Esophagus muscularis mucosa (tissue), 4 donors: Measurements from ENCODE around the gene MBD3. TPM values are rescaled to one million over a fixed set of nuclear protein-coding genes. Genes with fewer than 3 reads are reported as not detected.

ENCODE experiments used
- DNase-seq: peaks from one replicate; pipeline ENCODE4 v3.0.0-alpha.2; 2017; ENCODE audit errors: extremely low spot score
- H3K27ac ChIP-seq, 4 donors: fragments of 200-600 bp; sonication (generic); replicated peaks in 1 of 4; 1 replicate in 3 of 4; 2 replicates in 1 of 4; pipeline ENCODE4 v1.5.1; 2016 to 2019; ENCODE audit warnings: mild to moderate bottlenecking in 1 of 4
- H3K27me3 ChIP-seq, 4 donors: fragments of 200-600 bp; sonication (generic); one replicate each; pipeline versions ENCODE4 v1.5.1 to v1.6.0; 2016 to 2019
- H3K36me3 ChIP-seq, 4 donors: fragments of 200-600 bp; sonication (generic); one replicate each; pipeline ENCODE4 v1.5.1; 2016 to 2019
- H3K4me1 ChIP-seq, 4 donors: fragments of 200-600 bp; sonication (generic); one replicate each; pipeline ENCODE4 v1.5.1; 2016 to 2019
- H3K4me3 ChIP-seq, 4 donors: fragments of 200-600 bp; sonication (generic); 1 replicate in 2 of 4; 2 replicates in 2 of 4; pipeline ENCODE4 v1.5.1; 2016 to 2019; ENCODE audit warnings: mild to moderate bottlenecking in 4 of 4, moderate library complexity in 1 of 4
- H3K9me3 ChIP-seq, 4 donors: fragments of 200-600 bp; sonication (generic); 1 replicate in 3 of 4; 2 replicates in 1 of 4; pipeline ENCODE4 v1.5.1; 2016 to 2019
- CTCF ChIP-seq, 3 experiments: fragments of 200-600 bp in 2 of 3; fragments of 450-650 bp in 1 of 3; sonication (generic) in 2 of 3; IDR thresholded peaks; one replicate each; pipeline ENCODE4 v1.5.1; 2017 to 2019; ENCODE audit warnings: antibody characterized with exemption in 3 of 3, mild to moderate bottlenecking in 2 of 3, moderate library complexity in 1 of 3
- EP300 ChIP-seq: sonication (generic); formaldehyde crosslinking; IDR thresholded peaks from one replicate; pipeline ENCODE4 v1.6.1; 2017; ENCODE audit warnings: antibody characterized with exemption
- POLR2A ChIP-seq: fragments of 450-650 bp; IDR thresholded peaks from one replicate; pipeline ENCODE4 v1.6.1; 2017; ENCODE audit warnings: antibody characterized with exemption, moderate library complexity, mild to moderate bottlenecking, low read depth
- POLR2AphosphoS5 ChIP-seq, 2 donors: sonication (generic); formaldehyde crosslinking; IDR thresholded peaks; one replicate each; pipeline ENCODE4 v1.6.1; 2017; ENCODE audit warnings: antibody characterized with exemption in 2 of 2
- WGBS: methylation state at CpG from one replicate; pipeline ENCODE4 v1.1.5; 2018; 5-methylcytosine and 5-hydroxymethylcytosine counted together
- intact Hi-C: fragments of 100-400 bp; cut with DNase I; formaldehyde crosslinking; loops from one replicate; pipeline ENCODE4 v1.15.1; 2023
- total RNA-seq, 4 donors: library from RNA; depleted of rRNA; stranded (reverse); fragments of >200 nt; gene quantifications; one replicate each; pipeline versions ENCODE4 v1.1.0 to v1.2.1, GENCODE V29; 2016

Gene MBD3
- total RNA-seq, 4 donors from 2014 or later, result 81.8 to 152 (median 114) TPM

- H3K27ac ChIP-seq, result no peak overlapping the region
- H3K4me3 ChIP-seq, result no peak overlapping the region
- intact Hi-C loops, result no loop called here
- no peak for DNase-seq
- H3K9me3 ChIP-seq, result no peaks in the 10 kb centered on the region
- H3K27me3 ChIP-seq, result no peaks in the 10 kb centered on the region
- 75% methylated on average over 5 of the region's 6 CpGs for WGBS
- peaks cover 0 to 6% (median 2%) of the 10 kb centered on the region in 4 donors for H3K36me3 ChIP-seq
- TF ChIP-seq POLR2A, result no peak
- TF ChIP-seq EP300, result no peak
- TF ChIP-seq POLR2AphosphoS5 (IDR thresholded peaks at IDR 0.05), result no peak
- no peak for TF ChIP-seq CTCF (IDR thresholded peaks at IDR 0.05)
- H3K4me1 ChIP-seq, result peaks cover 7 to 35% (median 22%) of the 10 kb centered on the region in 4 donors
Measured at GRCh38 chr19:1563251-1563650, 29.4 kb downstream of the MBD3 start.

- no peaks in the 10 kb centered on the region for H3K9me3 ChIP-seq
- intact Hi-C loops, result no loop called here
- H3K27me3 ChIP-seq, result no peaks in the 10 kb centered on the region
- TF ChIP-seq POLR2AphosphoS5 (IDR thresholded peaks at IDR 0.05), result no peak
- no peak for TF ChIP-seq EP300
- no peak for TF ChIP-seq CTCF (IDR thresholded peaks at IDR 0.05)
- no peak for TF ChIP-seq POLR2A
- H3K36me3 ChIP-seq, result peaks cover 0 to 11% (median 6%) of the 10 kb centered on the region in 4 donors
- 83% methylated on average over 11 of the region's 17 CpGs for WGBS
- H3K4me3 ChIP-seq, result no peak overlapping the region
- no peak for DNase-seq
- H3K27ac ChIP-seq, result no peak overlapping the region
- H3K4me1 ChIP-seq, result peaks cover 4 to 23% (median 12%) of the 10 kb centered on the region in 4 donors
Measured at GRCh38 chr19:1561236-1561842, 31.3 kb downstream of the MBD3 start.

- Histone ChIP-seq H3K36me3 (peaks cover 4 to 20% (median 12%) of the 10 kb centered on the region in 4 donors), H3K4me1 (peaks cover 0 to 13% (median 3%) of the 10 kb centered on the region in 4 donors), H3K4me3 (no peak overlapping the region), H3K27ac (no peak overlapping the region), H3K9me3 (no peaks in the 10 kb centered on the region), H3K27me3 (no peaks in the 10 kb centered on the region)
- intact Hi-C loops, result no loop called here
- TF ChIP-seq EP300 (no peak), POLR2A (no peak), POLR2AphosphoS5 (IDR thresholded peaks at IDR 0.05) (no peak), CTCF (IDR thresholded peaks at IDR 0.05) (no peak)
- WGBS, result 71% methylated on average over 10 of the region's 25 CpGs
- no peak for DNase-seq
Measured at GRCh38 chr19:1560286-1560882, 32.3 kb downstream of the MBD3 start.

- Histone ChIP-seq H3K27ac (no peak overlapping the region), H3K9me3 (no peaks in the 10 kb centered on the region), H3K4me1 (peaks cover 0 to 7% (median 2%) of the 10 kb centered on the region in 4 donors), H3K4me3 (no peak overlapping the region), H3K27me3 (no peaks in the 10 kb centered on the region), H3K36me3 (peaks cover 4 to 26% (median 16%) of the 10 kb centered on the region in 4 donors)
- WGBS, result 84% methylated on average over 6 of the region's 12 CpGs
- DNase-seq, result no peak
- intact Hi-C loops, result no loop called here
- TF ChIP-seq EP300 (no peak), POLR2AphosphoS5 (IDR thresholded peaks at IDR 0.05) (no peak), POLR2A (no peak)
Measured at GRCh38 chr19:1558552-1558951, 34.1 kb downstream of the MBD3 start.

GRCh38 chr19:1556390-1557070 lies 36.1 kb downstream of the MBD3 start:
- H3K36me3 ChIP-seq, result peaks cover 4 to 21% (median 15%) of the 10 kb centered on the region in 4 donors
- H3K9me3 ChIP-seq, result no peaks in the 10 kb centered on the region
- 95% methylated on average over 56 of the region's 66 CpGs for WGBS
- no peak overlapping the region for H3K4me3 ChIP-seq
- no peaks in the 10 kb centered on the region for H3K27me3 ChIP-seq
- no peak overlapping the region for H3K27ac ChIP-seq
- H3K4me1 ChIP-seq, result peaks cover 0 to 7% (median 2%) of the 10 kb centered on the region in 4 donors
- DNase-seq, result no peak
- intact Hi-C loops, result no loop called here
- TF ChIP-seq POLR2A, result no peak
- TF ChIP-seq CTCF (IDR thresholded peaks at IDR 0.05), result no peak
- TF ChIP-seq EP300, result no peak
- TF ChIP-seq POLR2AphosphoS5 (IDR thresholded peaks at IDR 0.05), result no peak
